Transverse colon (tissue), 4 donors: ENCODE results near the gene HHIPL1. TPM values are rescaled to one million over a fixed set of nuclear protein-coding genes. Genes with fewer than 3 reads are reported as not detected.

Experiments
- DNase-seq: peaks from one replicate; pipeline ENCODE4 v3.0.0-alpha.2; 2019
- H3K27ac ChIP-seq, 4 donors: fragments of 200-600 bp; sonication (generic); 2 replicates each; pipeline ENCODE4 v1.5.1; 2016 to 2018; ENCODE audit warnings: inconsistent platforms in 4 of 4
- H3K27me3 ChIP-seq: fragments of 200-600 bp; sonication (generic); 2 replicates; pipeline ENCODE4 v1.5.1; 2017; ENCODE audit warnings: inconsistent platforms
- H3K36me3 ChIP-seq, 4 donors: fragments of 200-600 bp; sonication (generic); 2 replicates each; pipeline ENCODE4 v1.5.1; 2017 to 2019; ENCODE audit warnings: inconsistent platforms in 4 of 4
- H3K4me1 ChIP-seq, 4 donors: fragments of 200-600 bp; sonication (generic); 2 replicates each; pipeline ENCODE4 v1.5.1; 2017 to 2020; ENCODE audit warnings: inconsistent platforms in 4 of 4
- H3K4me3 ChIP-seq, 4 donors: fragments of 200-600 bp; sonication (generic); 1 replicate in 1 of 4; 2 replicates in 3 of 4; pipeline versions ENCODE4 v1.5.1 to v1.6.1; 2017 to 2019; ENCODE audit warnings: inconsistent platforms in 4 of 4
- H3K9me3 ChIP-seq, 2 donors: fragments of 200-600 bp; sonication (generic); 2 replicates each; pipeline ENCODE4 v1.5.1; 2017 to 2019; ENCODE audit warnings: inconsistent platforms in 2 of 2
- CTCF ChIP-seq, 5 experiments: fragments of 200-600 bp in 3 of 5; fragments of 450-650 bp in 2 of 5; sonication (generic) in 3 of 5; IDR thresholded peaks; 1 replicate in 2 of 5; 2 replicates in 3 of 5; pipeline ENCODE4 v1.5.1; 2016 to 2017; ENCODE audit warnings: antibody characterized with exemption in 5 of 5, inconsistent platforms in 3 of 5, mild to moderate bottlenecking in 2 of 5, moderate library complexity in 1 of 5
- EP300 ChIP-seq: sonication (generic); formaldehyde crosslinking; IDR thresholded peaks from one replicate; pipeline ENCODE4 v1.6.1; 2017; ENCODE audit warnings: antibody characterized with exemption, low read depth
- POLR2A ChIP-seq: fragments of 450-650 bp; IDR thresholded peaks from one replicate; pipeline ENCODE4 v1.6.1; 2016; ENCODE audit warnings: antibody characterized with exemption, mild to moderate bottlenecking, moderate library complexity
- POLR2AphosphoS5 ChIP-seq, 3 donors: sonication (generic); formaldehyde crosslinking; IDR thresholded peaks; one replicate each; pipeline ENCODE4 v1.6.1; 2016; ENCODE audit warnings: antibody characterized with exemption in 3 of 3
- WGBS, 2 donors: methylation state at CpG; one replicate each; pipeline ENCODE4 v1.1.5; 2018; ENCODE audit warnings: low coverage in 1 of 2; 5-methylcytosine and 5-hydroxymethylcytosine counted together
- in situ Hi-C, 4 donors: fragments of 200-750 bp; cut with MboI; loops; one replicate each; pipeline versions ENCODE4 v1.15.0 to v1.15.1; 2017; ENCODE audit warnings: low sequenced_read_pairs in 3 of 4, low pct_ligation_motif_present in 1 of 4, low pct_unique_long_range_greater_than_20kb in 1 of 4
- intact Hi-C: fragments of 100-400 bp; cut with DNase I; formaldehyde crosslinking; loops from one replicate; pipeline ENCODE4 v1.15.1; 2023; ENCODE audit warnings: low total_unique reads
- total RNA-seq, 4 donors: library from RNA; depleted of rRNA; stranded (reverse); fragments of >200 nt; gene quantifications; one replicate each; pipeline ENCODE4 v1.1.0, GENCODE V29; 2016

HHIPL1 gene
- total RNA-seq, 4 donors from 2014 or later, result 0.40 to 31.0 (median 0.87) TPM

- H3K27me3 ChIP-seq, result peaks cover 28% of the 10 kb centered on the region
- intact Hi-C loops (no loop called here), in situ Hi-C loops (no loop called here)
- H3K4me3 ChIP-seq, result no peak overlapping the region
- no peak overlapping the region for H3K27ac ChIP-seq
- H3K4me1 ChIP-seq, result peaks cover 0 to 5% (median 0%) of the 10 kb centered on the region in 4 donors
- no peaks in the 10 kb centered on the region for H3K36me3 ChIP-seq
- 79 to 87% methylated on average over 3 to 4 of the region's 4 CpGs for WGBS, 2 donors
- H3K9me3 ChIP-seq, result no peaks in the 10 kb centered on the region
- no peak for DNase-seq
- no peak for TF ChIP-seq POLR2AphosphoS5 (IDR thresholded peaks at IDR 0.05)
- TF ChIP-seq EP300, result no peak
- no peak for TF ChIP-seq CTCF (IDR thresholded peaks at IDR 0.05)
- TF ChIP-seq POLR2A, result no peak
Measured at GRCh38 chr14:99655521-99655920, 10.6 kb downstream of the HHIPL1 start.

- peaks cover 0 to 5% (median 0%) of the 10 kb centered on the region in 4 donors for H3K4me1 ChIP-seq
- peaks cover 34% of the 10 kb centered on the region for H3K27me3 ChIP-seq
- H3K27ac ChIP-seq, result no peak overlapping the region
- H3K36me3 ChIP-seq, result no peaks in the 10 kb centered on the region
- in situ Hi-C loops (no loop called here), intact Hi-C loops (no loop called here)
- H3K9me3 ChIP-seq, result no peaks in the 10 kb centered on the region
- 48 to 65% methylated on average over 3 to 5 of the region's 5 CpGs for WGBS, 2 donors
- no peak for TF ChIP-seq POLR2A
- TF ChIP-seq CTCF (IDR thresholded peaks at IDR 0.05), result no peak
- no peak for TF ChIP-seq POLR2AphosphoS5 (IDR thresholded peaks at IDR 0.05)
- no peak for TF ChIP-seq EP300
- DNase-seq, result no peak
- no peak overlapping the region for H3K4me3 ChIP-seq
Measured at GRCh38 chr14:99656171-99656570, 11.2 kb downstream of the HHIPL1 start.

- 40 to 41% methylated on average over 1 of the region's 1 CpG for WGBS, 2 donors
- intact Hi-C loops, result no loop called here
- Histone ChIP-seq H3K4me1 (peaks cover 0 to 5% (median 0%) of the 10 kb centered on the region in 4 donors), H3K9me3 (no peaks in the 10 kb centered on the region), H3K27ac (no peak overlapping the region), H3K27me3 (peaks cover 40% of the 10 kb centered on the region), H3K36me3 (no peaks in the 10 kb centered on the region), H3K4me3 (no peak overlapping the region)
- no peak for DNase-seq
- no peak for TF ChIP-seq POLR2A
- no peak for TF ChIP-seq POLR2AphosphoS5 (IDR thresholded peaks at IDR 0.05)
- TF ChIP-seq EP300, result no peak
- no peak for TF ChIP-seq CTCF (IDR thresholded peaks at IDR 0.05)
- in situ Hi-C loops, result no loop called here
Measured at GRCh38 chr14:99657645-99658155, 12.8 kb downstream of the HHIPL1 start.

GRCh38 chr14:99658218-99658845, 13.4 kb downstream of the HHIPL1 start:
- in situ Hi-C loops, result no loop called here
- peaks cover 40% of the 10 kb centered on the region for H3K27me3 ChIP-seq
- TF ChIP-seq EP300 (no peak), POLR2A (no peak), POLR2AphosphoS5 (IDR thresholded peaks at IDR 0.05) (no peak), CTCF (IDR thresholded peaks at IDR 0.05) (no peak)
- WGBS, 2 donors, result 48 to 67% methylated on average over 8 to 15 of the region's 15 CpGs
- intact Hi-C loops, result no loop called here
- no peak overlapping the region for H3K4me3 ChIP-seq
- peaks cover 0 to 5% (median 0%) of the 10 kb centered on the region in 4 donors for H3K4me1 ChIP-seq
- no peaks in the 10 kb centered on the region for H3K36me3 ChIP-seq
- DNase-seq, result no peak
- no peak overlapping the region for H3K27ac ChIP-seq
- no peaks in the 10 kb centered on the region for H3K9me3 ChIP-seq
